HL-60/S4 treated with phorbol 12-myristate 13-acetate at 8.2 ng/mL for 4 days and 3 days (cell line): Measurements from ENCODE around the gene MBD2.

Source experiments
- in situ Hi-C: fragments of 300-500 bp; cut with MboI; formaldehyde crosslinking; loops from 2 replicates; pipeline ENCODE4 v1.15.0; 2022; ENCODE audit warnings: low sequenced_read_pairs

The MBD2 gene

DNA sequence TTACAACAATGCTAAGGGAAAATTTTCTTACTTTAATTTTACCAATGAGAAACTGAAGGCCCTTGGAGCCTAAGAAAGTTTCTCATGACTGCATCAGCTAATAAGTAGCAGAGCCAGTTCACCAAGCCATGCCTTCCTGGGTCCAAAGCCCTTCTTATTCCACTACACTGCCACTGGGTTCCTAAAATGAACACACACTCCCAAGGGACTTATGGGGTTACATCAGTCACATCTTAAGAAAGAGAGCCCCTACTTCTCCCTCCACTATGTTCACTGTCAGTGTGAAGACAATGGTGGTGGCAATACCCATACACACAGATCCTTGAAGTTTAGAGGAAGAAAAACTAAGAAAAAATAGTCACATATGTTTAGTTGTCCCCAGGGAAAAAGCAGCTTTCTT, 20.6 kb downstream of the MBD2 start:
- in situ Hi-C loops, result no loop called here

DNA sequence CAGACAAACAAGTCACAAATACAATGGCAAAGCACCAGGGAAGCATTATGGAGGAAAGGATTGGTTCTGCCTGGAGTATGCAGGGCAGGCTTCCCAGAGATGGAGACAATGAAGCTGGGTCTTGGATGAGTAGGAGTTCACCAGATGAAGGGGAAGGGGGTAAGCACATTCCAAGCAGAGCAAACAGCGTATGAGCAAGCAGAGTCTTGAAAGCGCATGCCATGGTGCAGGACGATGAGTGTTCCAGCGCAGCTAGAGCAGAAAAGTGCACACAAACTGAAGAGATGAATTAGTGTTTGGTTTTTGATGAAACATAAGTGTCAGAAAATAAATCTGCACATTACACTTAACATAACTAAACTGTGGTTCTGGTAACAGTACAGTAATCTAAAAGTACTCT, 21.6 kb downstream of the MBD2 start:
- in situ Hi-C loops, result no loop called here

DNA sequence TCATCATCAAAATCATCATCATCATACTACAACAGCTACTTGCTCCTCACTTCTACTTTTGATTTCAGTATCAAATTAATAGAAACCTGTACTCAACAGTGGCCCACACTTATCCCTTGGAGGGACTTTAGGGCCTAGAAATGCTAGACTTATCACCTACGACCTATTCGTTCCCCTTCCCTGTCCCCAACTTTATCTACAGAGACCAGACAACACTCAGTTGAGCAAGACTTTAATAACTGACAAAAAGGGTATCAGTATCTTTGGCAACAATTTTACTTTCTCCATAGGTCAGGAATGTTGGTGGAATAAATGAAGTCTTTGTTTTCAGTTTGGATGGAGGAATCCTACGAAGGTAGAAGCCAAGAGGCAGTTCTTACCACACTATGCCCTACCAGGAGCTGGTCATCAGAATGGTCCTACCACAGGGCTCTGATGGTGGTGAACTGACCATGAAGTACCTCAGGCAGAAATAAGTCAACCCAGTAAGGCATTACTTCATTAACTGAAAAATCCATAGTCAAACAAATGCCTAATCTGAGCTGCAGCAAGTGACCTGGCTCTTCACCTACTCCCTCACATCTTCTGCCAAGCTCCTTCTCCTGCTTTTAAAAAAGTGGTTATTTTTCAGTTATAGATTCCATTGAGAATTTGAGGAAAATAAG, 26.6 kb downstream of the MBD2 start:
- in situ Hi-C loops, result no loop called here

DNA sequence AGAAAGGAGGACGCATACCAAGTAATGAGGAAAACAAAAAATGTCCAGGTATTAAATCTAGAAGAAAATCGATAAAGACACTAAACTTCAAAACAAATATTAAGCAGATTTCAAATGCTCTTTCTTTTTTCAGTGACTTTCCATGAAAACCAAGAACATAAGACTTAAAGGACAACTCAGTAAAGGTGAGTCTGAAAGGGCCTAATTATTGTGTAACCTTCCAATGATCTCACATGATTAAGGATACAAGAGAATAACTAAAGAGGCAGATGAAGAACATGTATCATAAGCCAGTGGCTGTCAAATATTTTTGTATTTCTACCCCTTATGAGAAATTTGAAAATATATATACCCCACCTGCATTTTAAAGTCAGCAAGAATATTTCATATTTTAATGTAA, 30.7 kb downstream of the MBD2 start:
- in situ Hi-C loops, result no loop called here

- in situ Hi-C loops, result no loop called here
Observed at GRCh38 chr18:54192900-54193299, 31.6 kb downstream of the MBD2 start.

DNA sequence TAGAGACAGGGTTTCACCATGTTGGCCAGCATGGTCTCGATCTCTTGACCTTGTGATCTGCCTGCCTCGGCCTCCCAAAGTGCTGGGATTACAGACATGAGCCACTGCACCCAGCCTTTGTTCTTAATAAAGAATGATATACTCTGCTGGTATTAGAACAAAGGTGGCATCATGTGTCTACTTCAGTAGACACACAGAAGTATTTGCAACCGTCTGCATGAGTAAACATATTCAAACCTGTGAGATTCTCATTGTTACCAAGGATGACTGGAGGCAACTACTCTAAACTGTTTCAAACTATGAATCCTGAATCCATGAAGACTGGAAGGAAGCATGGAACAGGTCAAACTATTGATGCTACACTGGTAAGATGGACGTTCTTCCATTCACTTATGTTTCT, 32.1 kb downstream of the MBD2 start:
- in situ Hi-C loops, result no loop called here

DNA sequence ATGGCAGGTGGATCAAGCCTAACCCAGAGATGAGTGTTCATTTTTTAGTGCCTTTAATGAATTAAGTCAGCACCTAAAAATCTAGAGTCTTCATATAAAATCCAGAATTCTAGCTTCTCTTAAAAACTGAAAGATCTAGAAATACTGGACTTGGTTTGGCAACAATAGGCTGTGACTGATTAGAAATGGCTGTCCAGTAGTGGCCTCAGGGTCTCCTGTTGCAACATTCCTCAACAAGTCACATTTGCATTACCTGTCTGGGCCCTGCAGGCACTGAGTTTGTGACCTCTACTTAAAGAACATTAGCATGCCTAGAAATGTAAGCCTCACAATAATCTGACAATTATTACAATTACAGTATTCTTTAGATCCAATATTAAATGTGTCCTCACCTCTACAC, 33.1 kb downstream of the MBD2 start:
- in situ Hi-C loops, result no loop called here

GRCh38 chr18:54187372-54187771, 37.1 kb downstream of the MBD2 start:
- in situ Hi-C loops, result no loop called here

- in situ Hi-C loops, result no loop called here
Observed at GRCh38 chr18:54184836-54185235, 39.6 kb downstream of the MBD2 start.

DNA sequence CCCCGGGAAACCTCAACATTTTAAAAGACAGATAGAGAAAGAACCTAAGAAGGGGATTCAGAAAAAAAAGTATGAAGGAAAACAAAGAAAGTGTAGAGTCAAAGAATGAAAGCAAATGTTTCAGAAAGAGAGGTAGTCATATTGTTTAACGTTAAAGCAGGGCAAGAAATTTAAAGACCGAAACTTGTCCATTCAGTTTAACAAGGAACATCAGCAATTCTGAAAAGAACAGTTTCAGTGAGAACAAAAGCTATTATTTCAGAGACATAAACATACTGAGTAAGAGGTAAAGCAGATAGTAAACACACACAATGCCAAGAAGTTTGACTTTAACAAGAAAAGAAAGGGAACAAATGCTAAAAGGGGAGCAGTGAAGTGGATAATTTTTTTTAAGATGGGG, 41.1 kb downstream of the MBD2 start:
- in situ Hi-C loops, result no loop called here

DNA sequence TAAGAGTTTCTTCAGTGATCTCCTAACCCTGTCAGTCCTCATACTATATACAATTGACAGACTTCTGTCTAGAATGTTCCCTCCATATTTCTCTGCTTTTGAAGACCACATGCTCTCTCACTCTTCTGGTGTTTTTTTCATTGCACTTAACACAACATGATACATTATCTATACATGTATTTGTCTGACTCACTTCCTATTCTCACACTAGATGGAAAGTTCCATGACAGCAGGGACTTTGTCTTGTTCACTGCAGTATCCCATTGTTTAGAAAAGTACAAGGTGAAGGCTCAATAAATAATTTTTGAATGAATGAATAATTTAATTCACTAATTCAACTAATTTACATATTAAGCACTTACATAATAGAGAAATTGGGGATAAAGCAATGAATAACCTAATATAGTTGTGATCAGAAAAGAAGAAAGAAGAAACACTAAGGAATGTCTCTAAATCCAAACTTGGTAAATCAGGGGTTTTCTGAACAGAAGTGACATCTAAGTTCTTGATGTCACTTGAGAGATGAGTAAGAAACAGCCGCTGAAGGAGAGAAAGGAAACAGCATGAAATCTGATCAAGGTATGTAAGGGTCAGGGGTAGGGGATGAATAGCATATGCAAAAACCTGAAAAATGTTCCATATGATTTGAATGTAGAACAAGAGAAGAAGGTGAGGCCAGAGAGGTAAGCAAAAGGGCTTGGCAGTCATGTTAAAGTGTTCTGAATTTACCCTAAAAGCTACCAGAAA, 42.4 kb downstream of the MBD2 start:
- in situ Hi-C loops, result no loop called here

GRCh38 chr18:54173980-54174630, 50.4 kb downstream of the MBD2 start:
- in situ Hi-C loops, result no loop called here

DNA sequence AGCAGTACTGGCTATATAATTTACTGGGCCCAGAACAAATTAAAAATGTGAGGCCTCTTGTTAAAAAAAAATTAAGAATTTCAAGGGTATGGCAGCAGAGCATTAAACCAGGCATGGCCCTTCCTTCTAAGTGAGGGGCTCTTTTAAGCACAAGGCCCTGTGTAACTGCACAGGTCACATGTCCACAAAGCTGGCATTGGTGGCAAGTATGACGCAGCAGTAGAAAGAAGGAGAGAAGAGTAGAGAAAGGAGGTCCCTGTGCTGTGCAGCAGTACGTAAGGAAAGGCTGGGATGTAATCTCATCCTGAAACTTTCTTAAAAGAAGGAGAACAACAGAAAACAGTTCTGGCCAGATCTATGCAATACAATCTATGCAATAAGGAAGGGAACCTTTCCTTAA, 51.2 kb downstream of the MBD2 start:
- in situ Hi-C loops, result no loop called here

DNA sequence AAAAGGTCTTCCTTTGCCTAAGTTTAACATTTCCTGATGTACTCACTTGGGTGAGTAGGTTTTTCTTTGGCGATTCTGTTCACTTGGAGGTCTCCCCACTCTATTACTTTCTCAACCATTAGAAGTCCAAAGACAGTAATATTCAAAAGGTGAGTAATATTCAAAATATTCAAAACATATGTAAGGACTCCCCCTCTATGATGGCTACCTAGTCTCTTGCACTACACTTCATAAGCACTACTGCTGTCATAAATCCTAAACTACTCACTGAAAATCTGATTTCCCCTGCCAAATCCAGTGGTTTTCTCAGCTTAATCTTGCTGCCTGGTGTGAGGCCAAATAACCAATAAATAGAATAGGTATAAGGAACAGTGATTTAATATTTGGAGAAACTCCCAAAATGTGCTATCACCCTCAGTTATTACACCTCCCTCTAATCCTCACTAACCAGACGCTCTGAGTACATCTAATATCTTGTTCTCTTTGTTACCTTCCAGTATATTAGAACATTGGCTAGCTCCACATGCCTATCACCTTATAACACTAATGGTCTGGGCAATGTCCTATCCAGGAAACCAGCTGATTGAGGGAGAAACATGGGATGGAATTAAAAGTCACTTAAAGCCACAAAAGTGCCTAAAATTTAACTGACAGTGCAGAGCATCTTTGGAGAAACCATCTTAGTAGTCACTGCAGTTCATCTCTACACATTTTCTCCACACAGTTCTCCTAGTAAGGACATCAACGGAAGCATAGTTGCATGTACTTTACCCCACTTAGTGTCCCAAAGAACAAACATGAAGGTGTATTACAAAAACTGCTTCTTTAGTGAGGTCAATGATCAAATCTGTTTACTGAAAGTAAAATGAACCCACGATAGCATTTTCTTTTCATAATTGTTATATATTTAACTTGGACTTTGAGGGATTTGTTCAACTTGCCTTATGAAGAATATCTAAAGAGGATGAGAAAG, 54.8 kb downstream of the MBD2 start:
- in situ Hi-C loops, result no loop called here

- in situ Hi-C loops, result no loop called here
Observed at GRCh38 chr18:54165450-54165849, 59.0 kb downstream of the MBD2 start.

DNA sequence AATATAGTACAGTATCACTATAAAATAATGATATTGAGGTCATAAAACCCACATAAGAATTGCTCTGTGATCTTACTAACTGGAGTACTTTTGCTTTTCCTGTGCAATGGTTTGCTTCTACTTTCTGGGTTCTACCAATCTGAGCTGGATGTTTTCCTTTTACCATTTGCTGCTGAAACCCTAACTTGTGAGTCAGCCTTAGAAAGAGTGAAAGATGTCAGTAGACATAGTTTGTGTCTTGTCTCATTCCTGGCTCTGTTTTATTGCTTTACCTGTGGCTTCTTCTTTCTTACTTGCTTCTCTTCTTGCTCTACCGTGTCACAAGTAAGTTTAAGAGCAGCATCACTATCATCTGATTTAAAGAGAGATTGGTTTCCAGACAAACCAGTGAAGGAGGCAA, 61.0 kb downstream of the MBD2 start:
- in situ Hi-C loops, result no loop called here

- in situ Hi-C loops, result no loop called here
Observed at GRCh38 chr18:54162431-54162830, 62.0 kb downstream of the MBD2 start.

GRCh38 chr18:54161267-54161666, 63.2 kb downstream of the MBD2 start:
- in situ Hi-C loops, result no loop called here

GRCh38 chr18:54159906-54160305, 64.6 kb downstream of the MBD2 start:
- in situ Hi-C loops, result no loop called here

- in situ Hi-C loops, result no loop called here
Observed at GRCh38 chr18:54157646-54158385, 66.7 kb downstream of the MBD2 start.
